ENCODE measurements around the gene ABHD17B. TPM values are rescaled to one million over a fixed set of nuclear protein-coding genes. Genes with fewer than 3 reads are reported as not detected.
"Not testable (repeated sequence)": the region's sequence is repeated elsewhere in the genome, so short reads cannot be mapped to it uniquely, and the experiment has no call there.

The ABHD17B gene
- total and polyA plus RNA-seq, 2 donors (not counting 3 experiments of a cell fraction or from before 2014, with no cell fraction given) = 12.8 to 16.8 TPM

DNA sequence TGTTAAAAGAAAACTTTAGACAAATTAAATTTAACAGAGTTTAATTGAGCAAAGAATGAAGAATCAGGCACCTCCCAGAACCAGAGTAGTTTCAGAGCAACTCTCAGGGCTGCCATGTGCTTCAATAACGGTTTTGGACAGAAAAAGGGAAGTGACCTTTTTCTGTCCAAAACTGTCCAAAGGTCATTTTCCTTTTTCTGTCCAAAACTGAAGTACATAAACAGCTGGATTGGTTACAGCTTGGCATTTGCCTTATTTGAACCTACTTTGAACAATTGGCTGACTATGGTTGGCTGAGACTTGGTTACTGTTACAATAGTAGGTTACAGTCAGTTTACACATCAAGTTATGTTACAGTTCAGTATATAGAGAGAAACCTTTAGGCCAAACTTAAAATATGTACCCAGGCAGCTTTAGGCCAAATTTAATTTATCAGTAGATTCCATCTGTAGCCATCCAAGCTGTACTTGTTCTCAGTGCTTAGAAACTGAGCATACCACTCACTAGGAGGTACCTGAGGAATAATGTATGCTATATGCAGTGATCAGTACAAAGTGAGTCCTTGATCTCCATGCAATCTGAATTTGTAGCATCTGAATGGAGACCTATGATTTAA, 44.4 kb upstream of the ABHD17B start:
- no peak overlapping the region for H2AFZ ChIP-seq (ENCODE audit: low read depth, low read length)
- no peaks in the 10 kb centered on the region for H3K79me2 ChIP-seq (ENCODE audit: control insufficient read depth, insufficient read depth, low read length)
- DNase-seq (ENCODE audit: low read depth, low spot score) = no peak
- TF ChIP-seq, protein P1, sequence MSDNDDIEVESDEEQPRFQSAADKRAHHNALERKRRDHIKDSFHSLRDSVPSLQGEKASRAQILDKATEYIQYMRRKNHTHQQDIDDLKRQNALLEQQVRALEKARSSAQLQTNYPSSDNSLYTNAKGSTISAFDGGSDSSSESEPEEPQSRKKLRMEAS (IDR thresholded peaks at IDR 0.05; ENCODE audit: insufficient read depth, insufficient read length) = no peak
- TF ChIP-seq FOS (IDR thresholded peaks at IDR 0.05; ENCODE audit: borderline replicate concordance, insufficient read depth, low read length) (no peak), MYC (IDR thresholded peaks at IDR 0.05; ENCODE audit: low read depth, low read length) (no peak), EZH2 (IDR thresholded peaks at IDR 0.05; ENCODE audit: borderline replicate concordance, low read depth, low read length, severe bottlenecking) (no peak), GATA2 (IDR thresholded peaks at IDR 0.05; ENCODE audit: insufficient read depth, insufficient read length, low read depth, low read length) (no peak), POLR2AphosphoS5 (IDR thresholded peaks at IDR 0.05; ENCODE audit: insufficient read depth, low read depth, low read length) (no peak), JUN (IDR thresholded peaks at IDR 0.05; ENCODE audit: borderline replicate concordance, insufficient read depth, insufficient read length, low read depth) (no peak), POLR2A (IDR thresholded peaks at IDR 0.05; ENCODE audit: low read depth, low read length) (no peak)
- TF ChIP-seq, protein P2, sequence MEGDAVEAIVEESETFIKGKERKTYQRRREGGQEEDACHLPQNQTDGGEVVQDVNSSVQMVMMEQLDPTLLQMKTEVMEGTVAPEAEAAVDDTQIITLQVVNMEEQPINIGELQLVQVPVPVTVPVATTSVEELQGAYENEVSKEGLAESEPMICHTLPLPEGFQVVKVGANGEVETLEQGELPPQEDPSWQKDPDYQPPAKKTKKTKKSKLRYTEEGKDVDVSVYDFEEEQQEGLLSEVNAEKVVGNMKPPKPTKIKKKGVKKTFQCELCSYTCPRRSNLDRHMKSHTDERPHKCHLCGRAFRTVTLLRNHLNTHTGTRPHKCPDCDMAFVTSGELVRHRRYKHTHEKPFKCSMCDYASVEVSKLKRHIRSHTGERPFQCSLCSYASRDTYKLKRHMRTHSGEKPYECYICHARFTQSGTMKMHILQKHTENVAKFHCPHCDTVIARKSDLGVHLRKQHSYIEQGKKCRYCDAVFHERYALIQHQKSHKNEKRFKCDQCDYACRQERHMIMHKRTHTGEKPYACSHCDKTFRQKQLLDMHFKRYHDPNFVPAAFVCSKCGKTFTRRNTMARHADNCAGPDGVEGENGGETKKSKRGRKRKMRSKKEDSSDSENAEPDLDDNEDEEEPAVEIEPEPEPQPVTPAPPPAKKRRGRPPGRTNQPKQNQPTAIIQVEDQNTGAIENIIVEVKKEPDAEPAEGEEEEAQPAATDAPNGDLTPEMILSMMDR (IDR thresholded peaks at IDR 0.05; ENCODE audit: extremely low read depth in 1 of 2, insufficient read depth in 1 of 2, low read depth in 1 of 2, low read length in 2 of 2) = no peak
- BruUV-seq (replicated peaks) = no TSS peak
- H3K4me1 ChIP-seq (ENCODE audit: control insufficient read depth, extremely low read depth, insufficient read depth, low read length) = no peaks in the 10 kb centered on the region
- no peak overlapping the region for H3K9ac ChIP-seq (replicated peaks; ENCODE audit: extremely low read depth, insufficient read depth, low read length)
- no peak overlapping the region for H3K4me3 ChIP-seq (replicated peaks in 1 of 3; ENCODE audit: insufficient read depth in 1 of 3, low read depth in 1 of 3, low read length in 3 of 3)
- no peak overlapping the region for H3K27ac ChIP-seq (ENCODE audit: insufficient read depth, low read depth, low read length)
- no peaks in the 10 kb centered on the region for H4K20me1 ChIP-seq (replicated peaks; ENCODE audit: control insufficient read depth, extremely low read depth, insufficient read depth, low read length)
- POLR2A ChIA-PET = no interaction called here
- intact Hi-C loops (cut with micrococcal nuclease) (loop anchor here (10.0 kb wide), 1 partner anchor 59 kb away; no protein-coding TSS in a partner anchor), dilution Hi-C loops (cut with MboI; ENCODE audit: extremely low pct_ligation_motif_present, low sequenced_read_pairs) (no loop called here)
- no peaks in the 10 kb centered on the region for H3K36me3 ChIP-seq (ENCODE audit: control insufficient read depth in 2 of 2, extremely low read depth in 1 of 2, insufficient read depth in 2 of 2, low read length in 2 of 2)
- FAIRE-seq = no peak
- H3K9me1 ChIP-seq (replicated peaks; ENCODE audit: control insufficient read depth, extremely low read depth, insufficient read depth, low read length) = no peaks in the 10 kb centered on the region
- no peaks in the 10 kb centered on the region for H3K9me3 ChIP-seq (replicated peaks; ENCODE audit: control insufficient read depth, insufficient read depth, low read length)
- H3K27me3 ChIP-seq (ENCODE audit: control insufficient read depth in 2 of 2, insufficient read depth in 2 of 2, low read length in 2 of 2) = no peaks in the 10 kb centered on the region
- no peak overlapping the region for H3K4me2 ChIP-seq (ENCODE audit: insufficient read depth, low read length)
- CTCF ChIA-PET = no interaction called here

DNA sequence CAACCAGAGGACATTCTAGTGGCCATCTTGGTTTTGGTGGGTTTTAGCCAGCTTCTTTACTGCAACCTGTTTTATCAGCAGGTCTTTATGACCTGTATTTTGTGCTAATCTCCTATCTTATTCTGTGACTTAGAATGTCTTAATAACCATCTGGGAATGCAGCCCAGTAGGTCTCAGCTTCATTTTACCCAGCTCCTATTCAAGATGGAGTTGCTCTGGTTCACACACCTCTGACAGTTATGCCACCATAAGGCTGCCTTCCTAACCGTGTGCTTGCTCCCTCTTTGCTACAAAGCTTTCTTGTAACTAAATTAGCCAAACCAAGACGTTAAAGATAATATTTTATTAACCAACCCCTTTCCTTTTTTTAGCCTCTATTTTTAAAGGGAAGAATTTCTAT, 43.7 kb upstream of the ABHD17B start:
- H3K9ac ChIP-seq (replicated peaks; ENCODE audit: extremely low read depth, insufficient read depth, low read length); dilution Hi-C loops (cut with MboI; ENCODE audit: extremely low pct_ligation_motif_present, low sequenced_read_pairs); H3K36me3 ChIP-seq (ENCODE audit: control insufficient read depth in 2 of 2, extremely low read depth in 1 of 2, insufficient read depth in 2 of 2, low read length in 2 of 2); FAIRE-seq; H3K4me3 ChIP-seq (replicated peaks in 1 of 3; ENCODE audit: insufficient read depth in 1 of 3, low read depth in 1 of 3, low read length in 3 of 3); H3K9me3 ChIP-seq (replicated peaks; ENCODE audit: control insufficient read depth, insufficient read depth, low read length); H3K79me2 ChIP-seq (ENCODE audit: control insufficient read depth, insufficient read depth, low read length); POLR2A ChIA-PET; H2AFZ ChIP-seq (ENCODE audit: low read depth, low read length); DNase-seq (ENCODE audit: low read depth, low spot score); H3K27ac ChIP-seq (ENCODE audit: insufficient read depth, low read depth, low read length); H3K9me1 ChIP-seq (replicated peaks; ENCODE audit: control insufficient read depth, extremely low read depth, insufficient read depth, low read length); BruUV-seq (replicated peaks); CTCF ChIA-PET; H3K4me2 ChIP-seq (ENCODE audit: insufficient read depth, low read length); H3K27me3 ChIP-seq (ENCODE audit: control insufficient read depth in 2 of 2, insufficient read depth in 2 of 2, low read length in 2 of 2); H4K20me1 ChIP-seq (replicated peaks; ENCODE audit: control insufficient read depth, extremely low read depth, insufficient read depth, low read length); H3K4me1 ChIP-seq (ENCODE audit: control insufficient read depth, extremely low read depth, insufficient read depth, low read length): not testable (repeated sequence)
- intact Hi-C loops (cut with micrococcal nuclease) = loop anchor here (10.0 kb wide), 1 partner anchor 60 kb away; no protein-coding TSS in a partner anchor
